A673 (cell line): Measurements from ENCODE around the gene GBX2. TPM values are rescaled to one million over a fixed set of nuclear protein-coding genes. Genes with fewer than 3 reads are reported as not detected.

Experiments
- BruUV-seq: library from RNA; stranded (reverse); fragments of 400-500 nt; replicated peaks from 2 replicates; lab custom pipeline; 2021; lab: Mats Ljungman, UMichigan
- CTCF ChIA-PET: fragments of 300-600 bp; sonication (Branson Sonifier 250); formaldehyde crosslinking; loops from one replicate; lab custom pipeline; 2022; ENCODE audit warnings: antibody characterized with exemption; lab: Charles Lee
- POLR2A ChIA-PET: fragments of 300-600 bp; sonication (Branson Sonifier 250); formaldehyde crosslinking; loops from one replicate; lab custom pipeline; 2022; ENCODE audit warnings: antibody characterized with exemption; ENCODE audit not compliant: low non-redundant PET; lab: Charles Lee
- DNase-seq: peaks from one replicate; pipeline ENCODE4 v3.0.0-alpha.2; 2015; ENCODE audit warnings: low spot score
- H3K27ac ChIP-seq: fragments of 200-600 bp; sonication (generic); 2 replicates; pipeline ENCODE4 v1.5.1; 2016; ENCODE audit warnings: mixed run types, low read depth, mild to moderate bottlenecking, mixed read lengths, antibody characterized with exemption, low read length; ENCODE audit not compliant: poor library complexity, severe bottlenecking
- H3K27me3 ChIP-seq: fragments of 200-600 bp; sonication (generic); replicated peaks from 2 replicates; pipeline ENCODE4 v1.6.1; 2017; ENCODE audit warnings: mixed run types, low read depth, mild to moderate bottlenecking, mixed read lengths, antibody characterized with exemption, low read length; ENCODE audit not compliant: insufficient read depth, poor library complexity
- H3K36me3 ChIP-seq: fragments of 200-600 bp; sonication (generic); 2 replicates; pipeline ENCODE4 v1.6.1; 2016; ENCODE audit warnings: mixed run types, mild to moderate bottlenecking, mixed read lengths, antibody characterized with exemption, low read length; ENCODE audit not compliant: insufficient read depth, poor library complexity, severe bottlenecking
- H3K4me1 ChIP-seq: fragments of 200-600 bp; sonication (generic); 2 replicates; pipeline ENCODE4 v1.6.1; 2017; ENCODE audit warnings: mixed run types, mild to moderate bottlenecking, mixed read lengths, antibody characterized with exemption, low read length; ENCODE audit not compliant: insufficient read depth, poor library complexity, severe bottlenecking
- H3K4me3 ChIP-seq: fragments of 200-600 bp; sonication (generic); 2 replicates; pipeline ENCODE4 v1.5.1; 2016; ENCODE audit warnings: low read depth, mixed run types, mild to moderate bottlenecking, mixed read lengths, low read length; ENCODE audit not compliant: poor library complexity, severe bottlenecking
- H3K9me3 ChIP-seq: fragments of 200-600 bp; sonication (generic); 2 replicates; pipeline ENCODE4 v1.6.1; 2016; ENCODE audit warnings: mixed run types, low read depth, mild to moderate bottlenecking, mixed read lengths, antibody characterized with exemption, low read length; ENCODE audit not compliant: poor library complexity, severe bottlenecking
- CTCF ChIP-seq: fragments of 300-800, 200-600 bp; sonication (generic); conservative IDR thresholded peaks from 2 replicates; pipeline ENCODE4 v1.5.1; 2017; ENCODE audit warnings: low read depth, mild to moderate bottlenecking, antibody characterized with exemption, low read length, moderate library complexity, mixed read lengths
- EZH2 ChIP-seq: fragments of 200-600 bp; sonication (generic); IDR thresholded peaks from 2 replicates; pipeline ENCODE4 v1.6.1; 2017; ENCODE audit warnings: borderline replicate concordance, low read depth, mild to moderate bottlenecking, mixed read lengths, antibody characterized with exemption, low read length; ENCODE audit not compliant: poor library complexity, severe bottlenecking
- intact Hi-C: fragments of 100-400 bp; cut with micrococcal nuclease; formaldehyde crosslinking; loops from one replicate; pipeline ENCODE4 v1.10.0; 2022; ENCODE audit not compliant: unreplicated experiment
- total RNA-seq: library from RNA; stranded (reverse); gene quantifications from 2 replicates; pipeline ENCODE4 v1.2.3, GENCODE V29; 2021

GBX2 gene
- total RNA-seq, 1 experiment from 2014 or later = not detected

- intact Hi-C loops = no loop called here
- DNase-seq = no peak
- Histone ChIP-seq H3K36me3 (no peaks in the 10 kb centered on the region), H3K27ac (no peak overlapping the region), H3K4me3 (no peak overlapping the region), H3K9me3 (no peaks in the 10 kb centered on the region), H3K27me3 (peaks cover 57% of the 10 kb centered on the region), H3K4me1 (peaks cover 10% of the 10 kb centered on the region)
- CTCF ChIA-PET = no interaction called here
- no TSS peak for BruUV-seq
- TF ChIP-seq CTCF (no peak), EZH2 (no peak)
- POLR2A ChIA-PET = no interaction called here
Measured at GRCh38 chr2:236162882-236163470, 5.2 kb downstream of the GBX2 start.

- POLR2A ChIA-PET = no interaction called here
- no peak overlapping the region for H3K27ac ChIP-seq
- intact Hi-C loops = no loop called here
- no peak for TF ChIP-seq CTCF
- no peak for TF ChIP-seq EZH2
- BruUV-seq = no TSS peak
- CTCF ChIA-PET = no interaction called here
- H3K9me3 ChIP-seq = no peaks in the 10 kb centered on the region
- H3K36me3 ChIP-seq = no peaks in the 10 kb centered on the region
- DNase-seq = no peak
- H3K27me3 ChIP-seq = peaks cover 50% of the 10 kb centered on the region
- H3K4me1 ChIP-seq = peaks cover 3% of the 10 kb centered on the region
- H3K4me3 ChIP-seq = no peak overlapping the region
Measured at GRCh38 chr2:236162031-236162845, 5.9 kb downstream of the GBX2 start.

- H3K27me3 ChIP-seq = peaks cover 43% of the 10 kb centered on the region
- no peak overlapping the region for H3K4me3 ChIP-seq
- H3K9me3 ChIP-seq = no peaks in the 10 kb centered on the region
- DNase-seq = no peak
- POLR2A ChIA-PET = no interaction called here
- BruUV-seq = no TSS peak
- H3K4me1 ChIP-seq = peaks cover 1% of the 10 kb centered on the region
- intact Hi-C loops = no loop called here
- CTCF ChIA-PET = no interaction called here
- H3K27ac ChIP-seq = no peak overlapping the region
- no peak for TF ChIP-seq CTCF
- TF ChIP-seq EZH2 = no peak
- H3K36me3 ChIP-seq = no peaks in the 10 kb centered on the region
Measured at GRCh38 chr2:236161531-236161930, 6.7 kb downstream of the GBX2 start.
